HuH-7.5 (cell line): ENCODE measurements around the gene MDM1.

Source experiments
- DNase-seq: peaks from one replicate; pipeline ENCODE4 v3.0.0; 2011; ENCODE audit warnings: low spot score

The MDM1 gene, protein sequence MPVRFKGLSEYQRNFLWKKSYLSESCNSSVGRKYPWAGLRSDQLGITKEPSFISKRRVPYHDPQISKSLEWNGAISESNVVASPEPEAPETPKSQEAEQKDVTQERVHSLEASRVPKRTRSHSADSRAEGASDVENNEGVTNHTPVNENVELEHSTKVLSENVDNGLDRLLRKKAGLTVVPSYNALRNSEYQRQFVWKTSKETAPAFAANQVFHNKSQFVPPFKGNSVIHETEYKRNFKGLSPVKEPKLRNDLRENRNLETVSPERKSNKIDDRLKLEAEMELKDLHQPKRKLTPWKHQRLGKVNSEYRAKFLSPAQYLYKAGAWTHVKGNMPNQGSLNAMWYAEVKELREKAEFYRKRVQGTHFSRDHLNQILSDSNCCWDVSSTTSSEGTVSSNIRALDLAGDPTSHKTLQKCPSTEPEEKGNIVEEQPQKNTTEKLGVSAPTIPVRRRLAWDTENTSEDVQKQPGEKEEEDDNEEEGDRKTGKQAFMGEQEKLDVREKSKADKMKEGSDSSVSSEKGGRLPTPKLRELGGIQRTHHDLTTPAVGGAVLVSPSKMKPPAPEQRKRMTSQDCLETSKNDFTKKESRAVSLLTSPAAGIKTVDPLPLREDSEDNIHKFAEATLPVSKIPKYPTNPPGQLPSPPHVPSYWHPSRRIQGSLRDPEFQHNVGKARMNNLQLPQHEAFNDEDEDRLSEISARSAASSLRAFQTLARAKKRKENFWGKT

DNA sequence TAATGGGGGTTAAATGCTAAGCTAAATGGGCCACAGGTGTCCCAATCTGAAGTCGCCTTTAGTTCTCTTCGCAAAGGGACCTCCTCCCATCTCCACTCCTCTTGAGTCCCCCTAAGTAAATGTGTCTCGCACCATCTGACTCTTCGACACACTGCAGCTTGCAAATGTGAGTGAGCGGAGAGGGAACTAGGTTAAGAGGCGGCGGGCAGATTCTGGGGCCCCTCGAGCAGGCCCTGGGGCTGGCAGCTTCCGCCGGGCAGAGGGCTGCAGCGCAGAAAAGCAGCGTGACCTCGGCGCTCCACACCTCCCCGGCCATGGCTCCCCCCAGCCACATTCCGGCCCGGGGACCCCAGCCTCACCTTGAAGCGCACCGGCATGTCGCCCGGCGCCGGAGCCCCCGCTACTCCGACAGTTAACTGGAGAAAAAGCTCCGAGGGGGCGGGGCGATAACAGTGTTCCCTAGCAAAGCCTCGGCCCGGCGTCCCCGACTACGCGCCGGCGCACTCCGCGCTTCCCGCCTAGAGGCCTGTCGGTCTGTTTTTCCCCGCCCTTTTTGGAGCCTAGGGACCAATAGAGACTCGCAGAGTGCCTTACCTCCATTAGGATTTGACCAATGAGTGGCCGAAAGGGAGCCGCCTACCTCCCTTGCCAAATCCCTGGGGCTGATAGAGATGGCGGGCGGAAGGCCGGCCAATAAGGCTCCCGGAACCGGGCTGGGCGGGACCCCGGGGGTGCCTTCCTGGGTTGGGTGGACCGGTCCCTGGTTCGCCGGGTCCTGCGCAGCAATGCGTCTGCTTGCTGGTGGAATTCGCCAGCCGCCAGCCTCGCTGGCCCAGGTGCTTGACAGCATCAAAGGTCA, at the start of gene MDM1:
Gene MDM1 (minus strand): TSS at position 494 of the 859 bp plus-strand sequence. CDS start 117 bp downstream, at position 377.
- DNase-seq = peak; percentile 85

DNA sequence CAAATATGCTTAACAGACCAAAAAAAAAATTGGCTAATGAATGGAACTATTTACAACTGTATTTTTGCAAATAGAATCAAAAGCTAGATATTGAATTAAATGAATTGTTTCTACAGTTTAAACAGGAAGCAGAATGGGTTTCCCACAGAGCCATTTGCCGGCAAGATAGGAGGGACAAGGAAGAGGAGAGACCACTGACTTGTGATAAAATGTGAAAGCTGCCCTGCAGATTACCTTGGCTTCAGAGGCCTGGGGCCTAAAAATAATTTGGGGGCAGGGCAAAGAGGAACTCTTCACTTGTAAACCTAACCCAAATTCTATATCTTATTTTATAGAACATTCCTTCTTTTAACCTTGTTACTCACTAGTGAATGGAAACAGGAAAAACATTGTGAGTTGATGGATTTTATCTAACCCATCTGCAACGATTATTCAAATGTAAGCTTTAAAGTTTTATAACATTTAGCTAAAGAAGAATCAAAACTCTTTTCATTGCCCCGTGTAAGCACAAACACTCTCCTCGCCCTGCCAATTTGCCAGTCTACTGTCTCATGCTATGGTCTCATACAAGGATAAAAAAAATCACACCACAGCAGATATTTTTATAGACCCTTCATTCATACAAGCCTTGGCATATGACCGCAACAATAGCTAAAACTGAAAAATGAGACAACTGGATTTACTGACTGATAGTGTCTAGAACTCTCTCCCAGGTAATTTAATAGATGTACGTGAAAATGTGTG, 49.5 kb upstream of the MDM1 start:
- no peak for DNase-seq

DNA sequence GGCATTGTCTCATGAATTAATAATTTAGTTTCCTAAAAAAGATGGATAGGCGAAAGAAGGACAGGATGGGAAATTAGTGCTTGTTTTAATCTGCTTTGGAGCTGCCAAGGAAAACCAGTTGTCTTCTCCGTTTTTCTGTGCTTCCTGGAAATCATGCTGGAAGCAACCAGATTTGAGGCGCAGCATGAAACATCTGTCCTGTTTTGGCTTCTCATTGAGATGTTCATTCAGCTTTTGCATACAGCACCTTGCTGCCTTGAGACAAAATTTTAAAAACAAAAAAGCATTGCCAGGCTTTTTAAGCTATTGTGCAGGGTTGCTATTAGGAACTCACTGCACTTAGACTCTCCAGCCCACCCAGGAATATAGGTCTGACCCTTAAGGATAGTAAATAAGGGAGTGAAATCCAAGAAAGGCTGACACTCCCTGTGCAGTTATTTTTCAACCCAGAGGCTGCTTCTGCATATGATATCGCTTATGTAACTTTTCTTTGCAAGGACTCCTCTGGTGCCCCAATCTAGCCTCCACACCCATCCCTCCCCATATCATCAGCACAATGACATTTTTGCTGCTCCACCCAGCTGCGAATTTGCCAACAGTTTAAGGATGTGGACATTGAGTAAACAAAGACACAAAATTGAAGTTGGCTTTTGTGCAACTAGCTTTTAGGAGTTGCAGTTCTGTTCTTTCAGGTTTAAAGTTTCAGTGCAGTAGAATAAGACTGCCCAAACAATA, 46.9 kb upstream of the MDM1 start:
- DNase-seq = no peak

DNA sequence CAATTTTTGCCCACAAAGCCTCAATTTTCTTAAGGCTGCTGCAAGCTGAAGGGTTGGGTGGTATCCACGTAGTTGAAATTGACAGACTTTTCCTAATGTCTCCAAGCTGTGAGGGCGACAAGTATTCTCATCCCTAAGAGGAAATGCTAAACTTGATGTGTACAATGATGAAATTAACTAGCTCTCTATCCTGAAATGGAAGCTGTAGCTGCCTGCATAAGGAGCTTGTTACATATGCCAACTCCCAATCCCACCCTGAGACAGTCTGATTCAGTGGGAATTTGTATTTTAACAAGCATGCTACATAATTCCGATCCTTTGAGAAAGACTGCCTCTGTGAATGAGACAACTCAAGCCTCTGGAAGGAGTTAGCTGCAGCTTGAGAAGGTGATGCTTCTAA, 45.7 kb upstream of the MDM1 start:
- DNase-seq = no peak

DNA sequence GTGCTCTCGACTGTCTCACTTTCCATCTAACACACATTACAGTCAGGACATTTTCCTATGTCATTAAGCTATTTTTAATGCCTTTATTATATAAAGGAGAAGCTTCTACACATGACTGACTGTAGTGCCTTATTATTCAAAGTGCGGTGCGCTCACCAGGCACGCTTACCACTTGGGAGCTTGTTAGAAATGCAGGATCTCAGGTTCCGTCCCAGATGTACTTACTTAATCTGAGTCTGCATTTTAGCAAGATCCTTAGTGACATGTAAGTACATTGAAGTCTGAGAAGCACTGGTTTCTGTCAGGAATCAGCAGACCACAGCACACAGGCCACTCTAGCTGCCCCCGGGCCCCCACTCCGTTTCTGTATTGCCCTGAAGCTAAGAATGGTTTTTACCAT, 44.7 kb upstream of the MDM1 start:
- no peak for DNase-seq

DNA sequence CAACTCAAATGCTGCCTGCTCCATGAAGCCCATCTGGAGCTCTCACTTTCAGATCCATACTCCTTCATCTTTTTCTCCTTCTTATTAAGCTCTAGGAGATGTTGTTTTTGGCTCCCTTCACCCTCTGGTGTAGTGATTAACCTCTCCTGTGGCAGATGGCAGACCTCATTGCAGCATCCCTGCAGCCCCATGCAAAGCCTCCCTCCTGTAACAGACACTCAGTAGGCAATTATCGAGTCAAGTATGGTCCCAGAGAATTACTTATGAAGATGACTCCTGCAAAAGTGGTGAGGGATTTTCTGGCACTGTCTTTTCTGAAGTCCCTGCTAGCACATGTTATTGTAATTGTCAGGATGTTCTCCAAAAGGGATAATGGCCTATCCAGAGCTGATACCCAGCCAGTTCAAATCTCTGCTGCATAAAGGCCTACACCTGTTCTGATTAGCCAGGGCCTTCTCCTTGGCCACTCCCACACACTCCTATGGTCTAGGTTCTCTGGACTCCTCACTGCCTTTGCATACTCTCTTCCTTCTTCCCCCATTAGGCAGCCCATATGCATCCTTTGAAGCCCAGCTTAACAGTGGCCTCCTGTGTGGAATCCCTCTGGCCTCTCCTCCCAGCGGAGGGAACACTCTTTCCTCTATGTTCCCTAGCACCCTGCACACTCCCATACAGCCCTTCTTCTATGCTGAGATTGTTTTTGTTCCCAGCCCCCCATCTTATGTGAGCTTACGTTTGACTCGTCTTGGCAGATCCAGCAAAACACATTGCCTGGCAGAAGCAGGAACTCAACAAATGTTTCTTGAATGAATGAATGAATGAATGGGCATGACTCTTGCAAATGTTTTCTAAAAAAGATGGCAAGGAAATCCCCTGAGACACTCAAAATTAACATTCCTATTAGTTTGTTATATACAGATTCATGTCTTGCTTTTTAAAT, 43.9 kb upstream of the MDM1 start:
- no peak for DNase-seq

DNA sequence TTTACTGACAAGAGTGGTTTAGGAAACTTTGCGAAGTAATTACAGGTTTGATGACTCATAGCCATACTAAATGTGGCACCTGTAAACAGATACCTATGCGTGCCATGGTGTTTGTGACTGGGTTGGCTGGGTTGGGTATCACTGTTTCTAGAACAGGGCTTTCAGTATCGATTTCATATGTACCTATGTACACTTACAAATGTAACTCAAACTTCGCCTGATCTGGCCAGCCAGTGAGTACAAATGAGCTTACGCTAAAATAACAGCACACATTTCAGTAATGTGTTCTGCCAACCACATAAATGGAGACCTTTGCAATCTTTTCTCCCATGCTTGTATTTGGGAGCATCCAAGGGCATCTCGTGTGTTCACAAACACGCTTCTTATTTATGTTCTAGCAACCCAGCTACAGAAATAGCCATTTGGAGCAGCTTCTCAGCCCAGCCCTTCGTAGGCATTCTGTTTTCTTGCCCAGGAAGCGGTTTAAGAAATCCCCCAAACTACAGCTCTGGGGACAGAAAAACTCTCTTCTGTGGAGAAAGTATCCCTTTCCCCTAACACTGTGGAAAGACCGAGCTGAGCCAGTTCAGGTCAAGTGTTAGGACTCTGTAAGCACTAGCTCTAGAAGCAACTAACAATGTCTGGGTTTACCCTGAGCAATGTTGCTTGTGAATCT, 42.3 kb upstream of the MDM1 start:
- no peak for DNase-seq

DNA sequence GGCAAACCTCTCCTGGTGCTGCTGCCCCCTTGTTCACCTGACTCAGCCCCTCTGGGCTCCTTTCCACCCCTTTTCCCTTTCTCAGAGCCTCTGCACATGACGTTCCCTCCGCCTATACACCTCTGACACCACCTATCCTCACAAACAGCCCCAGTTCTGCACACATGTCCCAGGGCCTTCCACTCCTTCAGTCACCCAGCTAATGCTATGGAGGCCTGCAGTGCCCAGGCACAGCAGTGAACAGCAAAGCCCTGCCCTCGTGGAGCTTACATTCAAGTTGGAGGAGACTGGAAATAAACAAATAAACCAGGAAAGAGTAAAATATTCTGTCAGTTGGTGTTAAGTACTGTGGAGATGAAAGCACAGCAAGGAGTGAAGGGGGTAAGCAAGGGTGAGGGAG, 38.5 kb upstream of the MDM1 start:
- no peak for DNase-seq

DNA sequence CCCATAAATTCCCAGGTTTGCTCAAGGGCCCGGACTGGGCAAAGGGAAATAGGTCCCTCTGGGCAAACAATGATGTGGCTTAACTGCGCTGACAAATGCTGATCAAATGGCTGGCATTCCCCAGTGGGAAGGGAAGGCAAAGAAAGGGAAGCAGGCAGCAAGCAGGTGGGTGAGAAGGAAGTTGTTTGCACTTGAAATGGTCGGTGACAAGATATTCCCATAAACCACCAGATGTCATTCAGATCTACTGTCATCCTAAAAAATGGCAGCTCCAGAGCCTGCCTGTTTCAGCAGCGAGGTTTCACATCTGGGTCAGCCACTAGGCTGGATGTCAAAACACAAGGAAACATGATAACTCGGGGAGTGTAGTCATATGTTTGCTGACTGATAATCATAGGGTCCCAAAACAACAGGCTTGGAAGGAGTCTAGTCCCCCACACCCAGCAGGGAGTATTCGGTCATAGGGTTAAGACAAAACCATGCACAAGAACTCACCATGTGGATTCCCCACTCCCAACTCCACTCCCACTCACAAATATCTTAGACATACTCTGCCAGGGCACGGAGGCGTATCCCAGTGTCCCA, 37.9 kb upstream of the MDM1 start:
- no peak for DNase-seq

DNA sequence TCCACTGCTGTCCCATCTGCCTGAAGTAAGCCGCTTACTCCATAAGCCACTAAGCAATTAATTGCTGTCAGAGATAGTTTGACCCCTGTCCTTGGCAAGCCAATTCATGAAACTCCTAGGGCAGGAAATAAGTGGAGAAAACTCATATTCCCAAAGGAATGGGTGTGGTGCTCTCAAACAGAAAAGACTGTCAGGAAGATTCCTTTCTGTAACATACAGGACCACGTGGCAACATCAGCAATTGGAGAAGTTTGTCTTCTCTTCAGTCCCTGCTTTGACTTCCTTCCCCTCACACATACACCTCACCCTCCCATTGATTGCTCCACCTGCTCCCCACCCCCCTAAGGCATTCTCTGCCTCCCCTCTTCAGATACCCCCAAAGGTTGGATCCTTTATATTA, 36.2 kb upstream of the MDM1 start:
- DNase-seq = no peak

DNA sequence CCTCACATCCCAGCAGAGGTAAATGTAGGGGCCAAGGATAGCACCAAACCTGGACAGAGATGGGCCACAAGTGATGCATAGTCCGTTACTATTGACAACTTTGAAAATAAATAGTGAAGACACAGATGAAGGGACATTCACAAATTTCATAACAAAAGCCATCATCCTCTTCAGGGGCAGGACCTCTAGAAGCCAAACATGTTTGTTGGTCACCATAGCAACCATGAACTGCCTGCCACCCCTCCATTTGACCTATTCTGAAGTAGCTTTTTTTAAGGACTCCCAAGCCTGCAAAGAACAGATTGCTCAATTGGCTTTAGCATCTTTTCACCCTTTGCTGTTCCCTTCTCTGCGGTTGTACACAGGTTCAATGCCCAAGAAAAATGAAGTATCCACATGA, 35.7 kb upstream of the MDM1 start:
- no peak for DNase-seq

DNA sequence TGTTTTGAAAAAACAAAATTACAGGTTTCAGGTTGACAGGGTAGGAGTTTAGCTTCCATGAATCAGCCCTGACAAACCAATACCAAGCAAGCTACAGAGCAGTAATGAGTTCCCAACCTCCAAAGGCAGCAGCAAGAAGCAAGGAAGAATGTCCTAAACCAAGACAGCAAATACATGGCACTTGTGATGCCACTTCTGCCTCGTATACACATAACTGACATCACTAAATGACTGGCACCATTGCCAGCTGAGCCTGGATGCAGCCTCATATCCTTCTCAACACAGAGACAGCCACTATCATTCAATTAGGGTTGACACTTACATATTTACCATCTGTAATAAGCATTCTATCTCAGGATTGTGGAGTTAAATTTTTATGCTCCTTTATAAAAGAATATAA, 35.0 kb upstream of the MDM1 start:
- no peak for DNase-seq

DNA sequence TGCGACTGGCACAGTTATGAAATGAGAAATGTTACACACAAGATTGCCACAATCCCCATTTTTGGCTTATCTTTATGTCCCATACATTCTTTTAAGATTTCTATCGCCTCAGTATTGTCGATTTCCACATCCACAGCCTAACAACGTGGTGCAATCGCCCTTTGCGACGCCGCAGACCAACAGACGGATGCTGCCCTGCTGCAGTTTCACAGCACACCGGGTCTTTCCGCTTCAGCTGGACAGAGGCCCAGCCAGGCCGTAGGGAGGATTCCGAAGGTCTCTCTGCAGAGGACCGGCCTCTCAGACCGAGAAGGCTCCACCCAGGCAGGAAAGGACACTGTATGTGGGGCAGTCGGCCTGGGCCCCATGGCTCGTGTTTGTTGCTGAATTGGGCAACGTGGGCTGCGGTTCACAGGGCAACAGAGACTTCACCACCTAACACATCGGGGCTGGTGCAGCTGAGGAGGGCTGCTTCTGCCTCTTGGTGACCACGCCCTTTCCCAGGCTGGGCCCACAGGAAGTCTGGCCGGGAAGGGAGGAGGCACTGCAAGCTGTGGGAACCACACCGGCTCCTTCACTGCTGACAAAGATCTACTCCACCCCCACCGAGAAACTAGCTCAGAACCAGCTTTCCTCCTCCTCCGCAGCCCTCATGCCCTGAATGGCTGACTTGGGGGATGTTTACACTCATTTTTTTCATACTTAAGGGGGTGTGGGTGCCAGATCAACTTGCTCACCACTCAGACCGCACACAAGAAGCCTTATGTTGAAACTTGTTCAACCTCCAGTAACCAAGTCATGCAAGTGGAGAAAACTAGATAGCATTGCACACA, 32.9 kb upstream of the MDM1 start:
- peak; percentile 79 for DNase-seq

DNA sequence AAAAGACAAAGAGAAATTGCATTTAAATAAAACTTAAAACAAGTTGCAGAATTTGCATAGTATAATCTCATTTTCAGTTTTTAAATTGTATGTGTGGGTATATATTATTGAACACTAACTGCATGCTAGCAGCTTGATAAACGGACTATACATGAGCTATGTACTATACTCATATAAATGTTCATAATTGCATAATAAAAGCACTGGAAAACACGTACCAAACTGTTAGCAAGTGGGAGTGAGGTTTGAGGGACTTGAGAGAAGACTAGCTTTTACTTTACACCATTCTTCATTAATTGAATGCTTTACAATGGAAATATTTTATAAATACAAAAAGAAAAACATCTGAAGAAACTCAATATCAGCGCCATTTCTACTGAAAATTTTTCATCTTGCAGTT, 32.2 kb upstream of the MDM1 start:
- DNase-seq = no peak

DNA sequence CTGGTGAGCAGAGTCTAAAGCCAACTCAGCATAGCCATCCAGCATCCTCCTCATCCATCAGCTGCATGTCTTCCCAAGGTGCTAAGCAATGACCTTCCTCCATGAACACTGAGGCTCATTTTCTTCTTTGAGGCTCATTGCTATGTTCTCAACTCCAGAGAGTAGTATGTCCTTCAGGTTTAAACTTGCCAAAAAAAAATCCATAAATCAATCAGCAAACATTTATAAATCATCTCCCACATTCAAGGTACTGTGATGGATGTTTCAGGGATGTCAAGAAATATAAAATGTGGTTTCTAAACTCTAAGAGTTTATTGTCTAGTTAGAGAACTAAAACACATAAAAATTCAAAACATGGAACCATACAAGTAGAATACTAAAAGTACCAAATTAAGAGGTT, 29.8 kb upstream of the MDM1 start:
- DNase-seq = no peak

DNA sequence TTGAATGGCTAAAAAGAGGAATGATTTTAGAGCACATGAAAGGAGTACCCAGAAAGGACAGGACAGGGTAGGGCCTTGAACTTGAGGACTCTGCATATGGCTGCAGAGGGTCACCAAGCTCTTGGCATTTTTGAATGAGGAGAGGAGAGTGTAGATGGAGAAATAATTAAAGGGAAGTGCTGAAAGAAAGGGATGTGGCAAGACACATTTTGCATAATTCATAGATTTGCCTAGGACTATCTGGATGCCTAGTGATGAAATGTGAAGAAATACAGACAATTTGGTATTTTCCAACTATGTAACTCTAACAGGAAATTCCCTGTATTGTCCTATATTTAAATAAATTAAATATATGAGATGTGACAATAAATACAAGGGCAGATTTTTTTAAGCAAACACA, 27.5 kb upstream of the MDM1 start:
- no peak for DNase-seq

DNA sequence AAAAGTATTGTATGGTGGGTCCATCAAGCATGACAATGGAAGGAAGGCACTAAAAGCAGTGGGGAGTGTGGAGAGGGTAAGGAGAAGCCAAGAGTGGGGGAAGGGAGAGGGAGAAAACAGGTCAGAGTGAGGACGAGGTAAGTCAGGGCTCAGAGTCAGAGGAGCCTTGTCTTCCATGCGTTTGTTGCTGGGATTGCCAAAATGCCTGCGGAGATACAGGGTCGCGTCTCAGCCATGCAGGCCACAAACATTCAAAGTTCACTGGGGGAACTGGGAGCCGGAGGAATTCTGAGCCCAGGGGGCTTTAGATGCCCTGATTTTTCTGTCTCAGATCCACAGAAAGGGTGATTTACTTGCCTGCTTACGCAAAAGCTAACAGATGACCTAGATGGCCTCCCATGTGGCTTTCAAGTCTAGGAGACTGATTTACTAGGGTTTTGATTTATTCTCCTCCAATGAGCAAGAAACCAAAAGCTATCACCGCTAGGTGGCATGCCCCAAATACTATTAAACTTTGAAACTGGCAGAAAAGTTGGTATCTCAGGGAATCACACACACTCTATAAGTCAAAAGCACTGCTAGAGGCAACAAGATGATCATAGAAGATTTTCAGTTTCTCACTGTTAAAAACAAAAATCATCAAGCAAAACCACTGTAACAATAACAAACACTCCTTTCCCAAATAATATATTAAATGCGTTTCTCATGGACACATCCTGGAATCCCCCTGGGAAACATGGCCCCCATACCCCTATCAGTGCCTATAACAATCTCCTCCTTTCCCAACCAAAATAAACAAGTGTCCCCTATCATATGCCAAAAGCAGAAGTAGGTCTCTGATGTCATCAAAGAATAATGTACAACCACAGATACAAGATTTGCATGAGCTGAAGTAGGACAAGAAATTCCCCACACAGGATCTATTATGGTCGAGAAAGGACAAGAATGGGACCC, 26.6 kb upstream of the MDM1 start:
- DNase-seq = peak; percentile 19
